H1 (cell line): ENCODE measurements around the gene ECT2L. TPM values are rescaled to one million over a fixed set of nuclear protein-coding genes. Genes with fewer than 3 reads are reported as not detected.

Source experiments
- CTCF ChIA-PET: fragments of 300-600 bp; sonication (Branson Sonifier 250); formaldehyde crosslinking; loops from one replicate; lab custom pipeline; 2021; ENCODE audit not compliant: partially characterized antibody; lab: Charles Lee
- POLR2A ChIA-PET: fragments of 300-600 bp; sonication (Branson Sonifier 250); formaldehyde crosslinking; loops from one replicate; lab custom pipeline; 2021; ENCODE audit warnings: inconsistent platforms; ENCODE audit not compliant: partially characterized antibody; lab: Charles Lee
- DNase-seq, 2 experiments: peaks; one replicate each; pipeline versions ENCODE4 v3.0.0 to v3.0.0-alpha.2; 2010 to 2022; ENCODE audit warnings: low spot score in 2 of 2, low read depth in 1 of 2, mixed read lengths in 1 of 2
- FAIRE-seq: peaks from 2 replicates; lab custom pipeline; 2011; peaks lifted over from hg19 to GRCh38; lab: Jason Lieb, UNC
- H2AFZ ChIP-seq: 2 replicates; pipeline ENCODE4 v1.8.1; 2012; ENCODE audit warnings: low read length, inconsistent platforms
- H2AK5ac ChIP-seq: 2 replicates; pipeline ENCODE4 v1.6.1; 2013; ENCODE audit warnings: low read depth, low read length
- H2BK120ac ChIP-seq: replicated peaks from 2 replicates; pipeline ENCODE3; 2013; ENCODE audit warnings: low read depth, low read length, inconsistent platforms
- H2BK12ac ChIP-seq: 2 replicates; pipeline ENCODE4 v1.6.1; 2013; ENCODE audit warnings: low read depth, low read length
- H2BK15ac ChIP-seq: 2 replicates; pipeline ENCODE4 v1.6.1; 2013; ENCODE audit warnings: low read length
- H2BK20ac ChIP-seq: 2 replicates; pipeline ENCODE4 v1.6.1; 2013; ENCODE audit warnings: low read length
- H2BK5ac ChIP-seq: 2 replicates; pipeline ENCODE4 v1.6.1; 2013; ENCODE audit warnings: low read depth, low read length
- H3K14ac ChIP-seq: 2 replicates; pipeline ENCODE4 v1.6.1; 2013; ENCODE audit warnings: inconsistent platforms; ENCODE audit not compliant: insufficient read length
- H3K18ac ChIP-seq: 2 replicates; pipeline ENCODE4 v1.6.1; 2013; ENCODE audit warnings: low read length; ENCODE audit errors: extremely low read depth
- H3K23ac ChIP-seq: 2 replicates; pipeline ENCODE4 v1.6.1; 2013; ENCODE audit warnings: inconsistent platforms; ENCODE audit not compliant: insufficient read length
- H3K23me2 ChIP-seq: 2 replicates; pipeline ENCODE4 v1.6.1; 2013; ENCODE audit warnings: low read depth, low read length
- H3K27ac ChIP-seq: 2 replicates; pipeline ENCODE4 v1.6.1; 2011; ENCODE audit warnings: low read depth, low read length, inconsistent platforms
- H3K27me3 ChIP-seq, 4 experiments: replicated peaks in 1 of 4; 1 replicate in 1 of 4; 2 replicates in 3 of 4; pipeline versions ENCODE4 v1.6.1 to v1.8.1; 2011 to 2013; ENCODE audit warnings: low read length in 3 of 4, mild to moderate bottlenecking in 3 of 4, inconsistent platforms in 2 of 4, mixed read lengths in 2 of 4, moderate library complexity in 1 of 4; ENCODE audit not compliant: control insufficient read depth in 3 of 4, insufficient read depth in 3 of 4; ENCODE audit errors: extremely low read depth in 1 of 4
- H3K36me3 ChIP-seq, 4 experiments: 2 replicates each; pipeline versions ENCODE4 v1.6.1 to v1.8.1; 2011 to 2013; ENCODE audit warnings: mild to moderate bottlenecking in 4 of 4, low read length in 3 of 4, moderate library complexity in 2 of 4, control low read depth in 1 of 4, inconsistent platforms in 1 of 4; ENCODE audit not compliant: insufficient read depth in 4 of 4, control insufficient read depth in 2 of 4
- H3K4ac ChIP-seq: replicated peaks from 2 replicates; pipeline ENCODE3; 2013; ENCODE audit warnings: low read length, low read depth, mixed read lengths, inconsistent platforms; ENCODE audit not compliant: insufficient read length
- H3K4me1 ChIP-seq, 4 experiments: replicated peaks in 1 of 4; 1 replicate in 1 of 4; 2 replicates in 3 of 4; pipeline versions ENCODE4 v1.6.1 to v1.8.1; 2011 to 2013; ENCODE audit warnings: low read length in 3 of 4, inconsistent platforms in 2 of 4, mixed read lengths in 1 of 4; ENCODE audit not compliant: insufficient read depth in 4 of 4, control insufficient read depth in 3 of 4
- H3K4me2 ChIP-seq, 2 experiments: 2 replicates each; pipeline versions ENCODE4 v1.6.1 to v1.8.1; 2011 to 2013; ENCODE audit warnings: low read depth in 2 of 2, low read length in 2 of 2, control low read depth in 1 of 2, inconsistent platforms in 1 of 2, mild to moderate bottlenecking in 1 of 2; ENCODE audit not compliant: insufficient read depth in 1 of 2
- H3K4me3 ChIP-seq, 4 experiments: fragments of 200-600, 300-600 bp in 1 of 4; sonication (generic), shearing (Covaris generic), sonication (Bioruptor Twin) in 1 of 4; 2 replicates each; pipeline versions ENCODE4 v1.5.1 to v1.8.1; 2011 to 2016; ENCODE audit warnings: low read length in 4 of 4, low read depth in 3 of 4, control low read depth in 2 of 4, inconsistent platforms in 2 of 4, mild to moderate bottlenecking in 2 of 4, mixed read lengths in 1 of 4, moderate library complexity in 1 of 4; ENCODE audit not compliant: insufficient read depth in 2 of 4; ENCODE audit errors: extremely low read depth in 1 of 4
- H3K56ac ChIP-seq: replicated peaks from 2 replicates; pipeline ENCODE3; 2013; ENCODE audit warnings: low read depth, mild to moderate bottlenecking, mixed read lengths, low read length, inconsistent platforms; ENCODE audit not compliant: insufficient read length
- H3K79me1 ChIP-seq: 2 replicates; pipeline ENCODE4 v1.6.1; 2013; ENCODE audit warnings: low read depth, low read length, control low read depth
- H3K79me2 ChIP-seq, 2 experiments: 2 replicates each; pipeline versions ENCODE4 v1.6.1 to v1.8.1; 2012 to 2013; ENCODE audit warnings: low read length in 2 of 2, mild to moderate bottlenecking in 2 of 2, inconsistent platforms in 1 of 2; ENCODE audit not compliant: insufficient read depth in 2 of 2, control insufficient read depth in 1 of 2
- H3K9ac ChIP-seq, 4 experiments: replicated peaks in 1 of 4; 1 replicate in 1 of 4; 2 replicates in 3 of 4; pipeline versions ENCODE4 v1.6.1 to v1.8.1; 2011 to 2013; ENCODE audit warnings: low read depth in 3 of 4, low read length in 3 of 4, control low read depth in 2 of 4, mild to moderate bottlenecking in 2 of 4, moderate library complexity in 2 of 4, inconsistent platforms in 1 of 4; ENCODE audit errors: extremely low read depth in 1 of 4
- H3K9me3 ChIP-seq, 2 experiments: 2 replicates each; pipeline versions ENCODE4 v1.6.1 to v1.8.1; 2012 to 2013; ENCODE audit warnings: mild to moderate bottlenecking in 2 of 2, moderate library complexity in 2 of 2, control low read depth in 1 of 2, inconsistent platforms in 1 of 2, low read depth in 1 of 2, low read length in 1 of 2, mixed read lengths in 1 of 2; ENCODE audit not compliant: insufficient read depth in 2 of 2
- H4K20me1 ChIP-seq, 2 experiments: replicated peaks in 1 of 2; 2 replicates each; pipeline versions ENCODE3 to v1.8.1; 2011 to 2013; ENCODE audit warnings: inconsistent platforms in 2 of 2, low read length in 2 of 2, mild to moderate bottlenecking in 1 of 2; ENCODE audit not compliant: insufficient read depth in 2 of 2, control insufficient read depth in 1 of 2
- H4K5ac ChIP-seq: 2 replicates; pipeline ENCODE4 v1.6.1; 2013; ENCODE audit warnings: low read length, low read depth, mixed read lengths, inconsistent platforms; ENCODE audit not compliant: insufficient read length
- H4K8ac ChIP-seq: 2 replicates; pipeline ENCODE4 v1.8.0; 2013; ENCODE audit warnings: mild to moderate bottlenecking, moderate library complexity, low read length, inconsistent platforms; ENCODE audit not compliant: insufficient read depth; ENCODE audit errors: extremely low read depth
- H4K91ac ChIP-seq: replicated peaks from 2 replicates; pipeline ENCODE3; 2013; ENCODE audit warnings: low read length, mixed read lengths, inconsistent platforms; ENCODE audit not compliant: insufficient read length
- KDM5A ChIP-seq: fragments of 200-600 bp; IDR thresholded peaks from 2 replicates; pipeline ENCODE4 v1.7.1; 2012; ENCODE audit warnings: mild to moderate bottlenecking, low read length, inconsistent platforms, mixed read lengths
- POU5F1 ChIP-seq: IDR thresholded peaks from 2 replicates; pipeline ENCODE4 v1.6.1; 2011; ENCODE audit warnings: low read depth, mild to moderate bottlenecking, low read length, moderate library complexity
- RAD21 ChIP-seq, 2 experiments: IDR thresholded peaks in 1 of 2; conservative IDR thresholded peaks in 1 of 2; 2 replicates each; pipeline ENCODE4 v1.6.1; 2011; ENCODE audit warnings: low read depth in 2 of 2, low read length in 2 of 2, improper control_type of control experiment in 1 of 2, inconsistent platforms in 1 of 2, mild to moderate bottlenecking in 1 of 2, moderate library complexity in 1 of 2
- SAP30 ChIP-seq: fragments of 300-600 bp; sonication (generic); IDR thresholded peaks from 2 replicates; pipeline ENCODE4 v1.7.1; 2012; ENCODE audit warnings: low read length, moderate library complexity, mild to moderate bottlenecking, inconsistent platforms; ENCODE audit not compliant: insufficient read depth, insufficient replicate concordance
- SUZ12 ChIP-seq: fragments of 200-600 bp; sonication (generic); IDR thresholded peaks from 2 replicates; pipeline ENCODE4 v1.6.1; 2012; ENCODE audit warnings: mild to moderate bottlenecking, inconsistent platforms, low read length, moderate library complexity, mixed read lengths
- ZNF274 ChIP-seq: IDR thresholded peaks from 2 replicates; pipeline ENCODE4 v1.7.0; 2012; ENCODE audit warnings: low read length, borderline replicate concordance; ENCODE audit errors: extremely low read depth
- WGBS, 2 experiments: shearing (Covaris generic) in 1 of 2; methylation state at CpG; one replicate each; pipeline versions ENCODE4 v1.1.6 to v1.1.7; 2013 to 2015; ENCODE audit warnings: low lambda C conversion rate in 2 of 2, mixed read lengths in 2 of 2, inconsistent platforms in 1 of 2, low coverage in 1 of 2, missing lambda C conversion rate in 1 of 2; ENCODE audit not compliant: insufficient replicate concordance in 2 of 2, insufficient coverage in 1 of 2, insufficient read length in 1 of 2; ENCODE audit errors: extremely low coverage in 1 of 2, missing lambda C conversion rate in 1 of 2; 5-methylcytosine and 5-hydroxymethylcytosine counted together
- polyA plus RNA-seq, 7 experiments: library from polyadenylated mRNA; depleted of rRNA in 3 of 7; stranded (reverse) in 5 of 7; unstranded in 2 of 7; fragments of >200 nt in 5 of 7; fragments of 200-250 nt in 2 of 7; gene quantifications; 1 replicate in 5 of 7; 2 replicates in 1 of 7; 4 replicates in 1 of 7; pipeline versions ENCODE4 v1.2.1 to v1.2.3, GENCODE V29; 2011 to 2013; ENCODE audit warnings: missing spikeins in 2 of 7, mixed read lengths in 2 of 7
- total RNA-seq: library from RNA; stranded (reverse); fragmentation: NEBNext Ultra II Directional; extraction: Animal tissue kit (Norgen Biotek cat#: 25700); gene quantifications from 2 replicates; pipeline ENCODE4 v1.2.1, GENCODE V29; 2021
- TF ChIP-seq, protein P1 (sequence below), 3 experiments: IDR thresholded peaks; 1 replicate in 2 of 3; 2 replicates in 1 of 3; pipeline versions ENCODE4 v1.5.1 to v1.6.1; 2011; ENCODE audit warnings: low read length in 3 of 3, mild to moderate bottlenecking in 3 of 3, inconsistent platforms in 2 of 3, low read depth in 1 of 3, moderate library complexity in 1 of 3; ENCODE audit not compliant: insufficient read depth in 1 of 3; ENCODE audit errors: control extremely low read depth in 1 of 3

Gene ECT2L
- total and polyA plus RNA-seq, 2 of the 8 experiments (the other 6 are each of a cell fraction or from before 2014, with no cell fraction given), result not detected

DNA sequence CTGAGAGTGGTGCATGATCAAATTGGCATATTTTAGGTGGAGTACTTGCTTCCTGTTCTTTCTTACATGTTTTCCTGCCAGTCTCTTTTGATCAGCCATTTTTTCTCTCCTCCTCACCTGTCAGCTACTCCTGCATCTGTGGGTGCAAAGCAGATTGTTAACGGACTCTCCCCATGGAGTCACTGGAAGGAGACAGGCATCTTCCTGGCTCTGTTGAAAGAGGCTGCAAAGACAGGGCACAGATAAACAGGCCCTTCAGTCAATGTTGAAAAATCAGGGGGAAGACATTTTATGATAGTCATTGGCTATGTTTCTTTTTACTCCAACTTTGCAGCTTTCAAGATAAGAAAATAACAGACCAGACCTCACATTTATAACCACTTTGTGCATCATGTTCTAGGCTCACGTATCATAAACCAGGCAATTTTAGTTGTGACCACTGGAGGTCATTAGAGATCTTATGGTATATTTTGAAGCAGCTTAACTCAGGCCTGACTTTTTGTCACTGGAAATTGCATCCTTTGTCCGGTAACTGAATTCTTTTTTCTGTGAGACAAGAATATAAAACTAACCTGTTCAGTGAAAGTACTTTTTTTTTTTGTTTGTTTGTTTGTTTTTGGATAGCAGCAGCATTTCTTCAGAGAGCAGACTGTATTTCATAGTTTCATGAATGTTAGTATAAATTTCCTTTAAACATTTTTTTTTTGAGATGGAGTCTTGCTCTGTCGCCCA lies 20.1 kb downstream of the ECT2L start:
- H3K4me2 ChIP-seq, result no peak overlapping the region
- H2BK5ac ChIP-seq, result no peak overlapping the region
- H3K56ac ChIP-seq, result no peak overlapping the region
- no peak overlapping the region for H2BK15ac ChIP-seq
- H3K79me1 ChIP-seq, result no peaks in the 10 kb centered on the region
- WGBS, 2 experiments, result 62% methylated on average over 4 of the region's 4 CpGs; no CpG with 5 or more reads in 1 of the 2 experiments
- no peak overlapping the region for H4K8ac ChIP-seq
- no peak for DNase-seq
- H4K91ac ChIP-seq, result no peak overlapping the region
- no peak overlapping the region for H3K14ac ChIP-seq
- no peaks in the 10 kb centered on the region; the same call in 1 of the 2 replicates for H3K23me2 ChIP-seq
- no peaks in the 10 kb centered on the region for H4K20me1 ChIP-seq
- peaks cover 0 to 6% (median 3%) of the 10 kb centered on the region in 4 experiments; a peak in 4 of 7 replicates for H3K4me1 ChIP-seq
- TF ChIP-seq SUZ12 (no peak), ZNF274 (no peak), RAD21 (IDR thresholded peaks at IDR 0.05 in 1 of 2, conservative IDR thresholded peaks at IDR 0.05 in 1 of 2; ENCODE audit: low read depth in 2 of 2, low read length in 2 of 2) (peak; percentile 84 to 87), KDM5A (no peak), SAP30 (no peak), POU5F1 (no peak)
- TF ChIP-seq, protein P1, sequence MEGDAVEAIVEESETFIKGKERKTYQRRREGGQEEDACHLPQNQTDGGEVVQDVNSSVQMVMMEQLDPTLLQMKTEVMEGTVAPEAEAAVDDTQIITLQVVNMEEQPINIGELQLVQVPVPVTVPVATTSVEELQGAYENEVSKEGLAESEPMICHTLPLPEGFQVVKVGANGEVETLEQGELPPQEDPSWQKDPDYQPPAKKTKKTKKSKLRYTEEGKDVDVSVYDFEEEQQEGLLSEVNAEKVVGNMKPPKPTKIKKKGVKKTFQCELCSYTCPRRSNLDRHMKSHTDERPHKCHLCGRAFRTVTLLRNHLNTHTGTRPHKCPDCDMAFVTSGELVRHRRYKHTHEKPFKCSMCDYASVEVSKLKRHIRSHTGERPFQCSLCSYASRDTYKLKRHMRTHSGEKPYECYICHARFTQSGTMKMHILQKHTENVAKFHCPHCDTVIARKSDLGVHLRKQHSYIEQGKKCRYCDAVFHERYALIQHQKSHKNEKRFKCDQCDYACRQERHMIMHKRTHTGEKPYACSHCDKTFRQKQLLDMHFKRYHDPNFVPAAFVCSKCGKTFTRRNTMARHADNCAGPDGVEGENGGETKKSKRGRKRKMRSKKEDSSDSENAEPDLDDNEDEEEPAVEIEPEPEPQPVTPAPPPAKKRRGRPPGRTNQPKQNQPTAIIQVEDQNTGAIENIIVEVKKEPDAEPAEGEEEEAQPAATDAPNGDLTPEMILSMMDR (IDR thresholded peaks at IDR 0.05; ENCODE audit: control extremely low read depth in 1 of 3, insufficient read depth in 1 of 3, low read depth in 1 of 3, low read length in 3 of 3), result peak in 2 of 3 experiments; percentile 55 to 68; a peak in 2 of 4 replicates
- H3K4me3 ChIP-seq, result no peak overlapping the region
- H3K9ac ChIP-seq, result no peak overlapping the region
- H3K4ac ChIP-seq, result no peak overlapping the region
- no peak overlapping the region for H2BK20ac ChIP-seq
- H2AK5ac ChIP-seq, result no peak overlapping the region
- H2BK120ac ChIP-seq, result no peak overlapping the region
- H3K79me2 ChIP-seq, result no peaks in the 10 kb centered on the region
- POLR2A ChIA-PET, result interaction anchor here (0.6 to 1.3 kb wide), 7 partner anchors 10 to 546 kb away, joined by 3 to 6 read pairs (median 3); no protein-coding TSS in a partner anchor
- H3K36me3 ChIP-seq, result no peaks in the 10 kb centered on the region
- FAIRE-seq, result peak; percentile 71
- H3K27me3 ChIP-seq, result no peaks in the 10 kb centered on the region; a peak in 1 of 7 replicates
- H3K9me3 ChIP-seq, result no peaks in the 10 kb centered on the region
- H2BK12ac ChIP-seq, result no peak overlapping the region
- H3K27ac ChIP-seq, result no peak overlapping the region
- H4K5ac ChIP-seq, result no peak overlapping the region
- no peak overlapping the region for H3K18ac ChIP-seq
- no peak overlapping the region; the same call in 1 of the 2 replicates for H2AFZ ChIP-seq
- CTCF ChIA-PET, result interaction anchor here (0.6 to 2.0 kb wide), 25 partner anchors 10 to 545 kb away, joined by 3 to 13 read pairs (median 3); no protein-coding TSS in a partner anchor
- H3K23ac ChIP-seq, result no peak overlapping the region
